Right atrium auricular region (tissue), 2 donors: ENCODE measurements around the gene RPAIN. TPM values are rescaled to one million over a fixed set of nuclear protein-coding genes. Genes with fewer than 3 reads are reported as not detected.

Experiments
- DNase-seq: peaks from one replicate; pipeline ENCODE4 v3.0.0-alpha.2; 2019; ENCODE audit warnings: low spot score
- H3K27ac ChIP-seq, 2 donors: fragments of 200-600 bp; sonication (generic); 1 replicate in 1 of 2; 2 replicates in 1 of 2; pipeline ENCODE4 v1.5.1; 2016 to 2019
- H3K27me3 ChIP-seq, 2 donors: fragments of 200-600 bp; sonication (generic); one replicate each; pipeline versions ENCODE4 v1.5.1 to v1.6.0; 2017 to 2019
- H3K36me3 ChIP-seq: fragments of 200-600 bp; sonication (generic); one replicate; pipeline ENCODE4 v1.5.1; 2016
- H3K4me1 ChIP-seq, 2 donors: fragments of 200-600 bp; sonication (generic); one replicate each; pipeline versions ENCODE4 v1.5.1 to v1.6.0; 2017 to 2019
- H3K4me3 ChIP-seq, 2 donors: fragments of 200-600 bp; sonication (generic); 1 replicate in 1 of 2; 2 replicates in 1 of 2; pipeline ENCODE4 v1.5.1; 2017 to 2019; ENCODE audit warnings: mild to moderate bottlenecking in 1 of 2, moderate library complexity in 1 of 2
- H3K9me3 ChIP-seq, 2 donors: fragments of 200-600 bp; sonication (generic); one replicate each; pipeline ENCODE4 v1.5.1; 2019
- total RNA-seq, 2 donors: library from RNA; depleted of rRNA; stranded (reverse); fragments of >200 nt; gene quantifications; one replicate each; pipeline ENCODE4 v1.1.0, GENCODE V29; 2016
- TF ChIP-seq, protein P1 (sequence below), 2 donors: fragments of 200-600 bp; sonication (generic); IDR thresholded peaks; one replicate each; pipeline ENCODE4 v1.5.1; 2019; ENCODE audit warnings: antibody characterized with exemption in 2 of 2

The RPAIN gene
- total RNA-seq, 2 donors from 2014 or later, result 31.4 to 40.7 TPM

DNA sequence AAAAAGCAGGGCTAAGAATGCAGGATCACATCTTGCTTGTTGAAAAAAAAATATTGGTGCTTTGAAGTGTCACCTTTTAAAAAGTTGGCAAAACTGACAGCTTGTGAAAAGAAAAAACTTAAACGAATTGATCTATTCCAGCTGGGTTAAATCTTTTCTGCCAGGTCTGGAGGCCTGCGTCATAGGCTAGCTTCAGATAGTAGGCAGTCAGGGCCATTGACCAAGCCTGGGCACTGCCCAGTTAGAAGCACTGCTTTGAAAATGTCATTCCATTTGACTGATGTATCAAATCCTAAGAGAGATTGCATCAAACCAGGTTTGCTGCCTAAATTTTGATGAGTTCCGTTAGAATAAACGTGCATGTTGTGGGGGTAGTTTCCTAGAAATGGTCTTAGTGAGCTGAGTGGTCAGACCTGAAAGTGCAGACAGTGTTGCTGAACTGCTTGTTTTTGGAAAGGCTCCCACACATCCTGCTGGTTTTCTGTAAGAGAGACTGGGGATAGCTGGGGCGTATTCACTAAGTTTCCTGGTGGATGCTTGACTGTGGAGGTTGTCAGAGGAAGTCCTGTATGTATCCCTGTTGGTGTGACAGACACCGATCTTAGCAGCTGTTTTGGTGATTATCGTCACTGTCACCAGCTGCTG is 39.4 kb upstream of the RPAIN start:
- Histone ChIP-seq H3K27ac (no peak overlapping the region), H3K36me3 (peaks cover 97% of the 10 kb centered on the region), H3K4me3 (no peak overlapping the region), H3K4me1 (no peaks in the 10 kb centered on the region), H3K27me3 (no peaks in the 10 kb centered on the region), H3K9me3 (no peaks in the 10 kb centered on the region)
- TF ChIP-seq, protein P1, sequence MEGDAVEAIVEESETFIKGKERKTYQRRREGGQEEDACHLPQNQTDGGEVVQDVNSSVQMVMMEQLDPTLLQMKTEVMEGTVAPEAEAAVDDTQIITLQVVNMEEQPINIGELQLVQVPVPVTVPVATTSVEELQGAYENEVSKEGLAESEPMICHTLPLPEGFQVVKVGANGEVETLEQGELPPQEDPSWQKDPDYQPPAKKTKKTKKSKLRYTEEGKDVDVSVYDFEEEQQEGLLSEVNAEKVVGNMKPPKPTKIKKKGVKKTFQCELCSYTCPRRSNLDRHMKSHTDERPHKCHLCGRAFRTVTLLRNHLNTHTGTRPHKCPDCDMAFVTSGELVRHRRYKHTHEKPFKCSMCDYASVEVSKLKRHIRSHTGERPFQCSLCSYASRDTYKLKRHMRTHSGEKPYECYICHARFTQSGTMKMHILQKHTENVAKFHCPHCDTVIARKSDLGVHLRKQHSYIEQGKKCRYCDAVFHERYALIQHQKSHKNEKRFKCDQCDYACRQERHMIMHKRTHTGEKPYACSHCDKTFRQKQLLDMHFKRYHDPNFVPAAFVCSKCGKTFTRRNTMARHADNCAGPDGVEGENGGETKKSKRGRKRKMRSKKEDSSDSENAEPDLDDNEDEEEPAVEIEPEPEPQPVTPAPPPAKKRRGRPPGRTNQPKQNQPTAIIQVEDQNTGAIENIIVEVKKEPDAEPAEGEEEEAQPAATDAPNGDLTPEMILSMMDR (IDR thresholded peaks at IDR 0.05), result no peak
- DNase-seq, result no peak

DNA sequence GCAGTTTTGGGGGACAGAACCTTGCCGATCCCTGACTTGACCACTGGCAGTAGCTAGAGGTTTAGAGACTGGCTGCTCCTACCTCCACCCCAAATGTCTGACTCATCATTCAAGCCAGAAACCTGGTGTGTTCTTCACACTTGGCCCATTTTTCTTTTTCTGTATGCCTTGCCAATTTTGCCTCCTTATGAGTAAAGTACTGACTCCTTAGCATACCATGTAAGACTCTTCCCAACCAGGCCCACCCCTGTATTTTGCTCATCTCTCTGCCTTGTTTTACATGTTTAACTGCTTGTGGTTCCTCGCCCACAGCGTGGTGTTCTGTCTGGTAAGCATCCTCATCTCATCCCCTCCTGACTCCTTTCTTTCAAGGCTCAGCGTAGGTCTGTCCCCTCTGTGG is 38.4 kb upstream of the RPAIN start:
- peaks cover 97% of the 10 kb centered on the region for H3K36me3 ChIP-seq
- TF ChIP-seq, protein P1 (IDR thresholded peaks at IDR 0.05), result no peak
- H3K27ac ChIP-seq, result no peak overlapping the region
- H3K4me1 ChIP-seq, result no peaks in the 10 kb centered on the region
- H3K27me3 ChIP-seq, result no peaks in the 10 kb centered on the region
- H3K4me3 ChIP-seq, result no peak overlapping the region
- no peak for DNase-seq
- H3K9me3 ChIP-seq, result no peaks in the 10 kb centered on the region

DNA sequence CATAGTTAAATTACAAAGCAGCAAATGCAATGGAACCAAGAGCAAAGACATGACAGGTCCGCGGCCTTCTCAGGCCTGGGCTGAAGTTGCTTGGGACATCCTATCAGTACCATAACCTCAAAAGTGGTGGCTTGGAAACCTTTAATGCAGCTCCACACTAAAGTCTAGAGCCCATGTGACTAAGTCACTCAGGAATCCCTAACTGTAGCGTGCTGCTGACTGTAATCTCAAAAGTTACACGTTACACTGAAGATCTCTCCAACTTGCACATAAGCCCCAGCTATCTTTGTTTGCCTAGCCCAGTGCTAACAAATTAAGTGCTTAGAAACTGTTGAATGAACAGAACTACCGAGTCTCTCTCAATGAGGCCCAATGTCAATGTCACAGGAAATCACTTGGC is 28.3 kb upstream of the RPAIN start:
- H3K27ac ChIP-seq, result no peak overlapping the region
- no peaks in the 10 kb centered on the region for H3K27me3 ChIP-seq
- TF ChIP-seq, protein P1 (IDR thresholded peaks at IDR 0.05), result no peak
- no peaks in the 10 kb centered on the region for H3K9me3 ChIP-seq
- H3K4me1 ChIP-seq, result no peaks in the 10 kb centered on the region
- H3K4me3 ChIP-seq, result no peak overlapping the region
- DNase-seq, result no peak
- H3K36me3 ChIP-seq, result peaks cover 73% of the 10 kb centered on the region

DNA sequence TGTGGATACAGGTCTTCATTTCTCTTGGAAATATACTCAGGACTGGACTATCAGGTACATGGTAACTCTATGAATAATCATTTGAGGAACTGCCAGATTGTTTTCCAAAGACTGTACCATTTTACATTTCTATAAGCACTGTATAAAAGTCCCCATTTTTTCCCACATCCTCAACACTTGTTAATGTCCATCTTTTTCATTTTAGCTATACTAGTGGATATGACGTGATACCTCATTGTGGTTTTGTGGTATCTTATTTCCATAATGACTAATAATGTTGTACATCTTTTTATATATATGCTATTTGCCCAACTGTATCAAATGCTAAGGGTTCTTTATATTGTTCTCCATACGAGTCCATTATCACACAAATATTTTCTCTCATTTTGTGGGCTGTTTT is 23.4 kb upstream of the RPAIN start:
- no peaks in the 10 kb centered on the region for H3K9me3 ChIP-seq
- H3K4me3 ChIP-seq, result no peak overlapping the region
- H3K27ac ChIP-seq, result no peak overlapping the region
- no peaks in the 10 kb centered on the region for H3K4me1 ChIP-seq
- no peaks in the 10 kb centered on the region for H3K27me3 ChIP-seq
- DNase-seq, result no peak
- TF ChIP-seq, protein P1 (IDR thresholded peaks at IDR 0.05), result no peak
- peaks cover 74% of the 10 kb centered on the region for H3K36me3 ChIP-seq

DNA sequence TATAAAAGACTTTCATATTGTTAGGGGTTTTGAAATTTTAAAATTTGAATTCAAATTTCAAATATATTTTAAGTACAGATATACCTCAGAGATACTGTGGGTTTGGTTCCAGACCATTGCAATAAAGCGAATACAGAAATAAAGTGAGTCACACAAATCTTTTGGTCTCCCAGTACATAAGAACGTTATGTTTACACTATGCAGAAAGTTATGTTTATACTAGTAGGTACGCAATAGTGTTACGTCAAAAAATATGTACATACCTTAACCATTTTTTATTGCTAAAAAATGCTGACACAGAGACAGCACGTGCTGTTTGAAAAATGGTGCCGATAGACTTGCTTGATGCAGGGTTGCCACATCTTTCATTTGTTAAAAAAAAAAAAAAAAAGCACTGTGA is 20.2 kb upstream of the RPAIN start:
- TF ChIP-seq, protein P1 (IDR thresholded peaks at IDR 0.05), result no peak
- DNase-seq, result no peak
- peaks cover 75% of the 10 kb centered on the region for H3K36me3 ChIP-seq
- no peak overlapping the region for H3K4me3 ChIP-seq
- no peaks in the 10 kb centered on the region for H3K4me1 ChIP-seq
- H3K27ac ChIP-seq, result no peak overlapping the region
- no peaks in the 10 kb centered on the region for H3K9me3 ChIP-seq
- H3K27me3 ChIP-seq, result no peaks in the 10 kb centered on the region

DNA sequence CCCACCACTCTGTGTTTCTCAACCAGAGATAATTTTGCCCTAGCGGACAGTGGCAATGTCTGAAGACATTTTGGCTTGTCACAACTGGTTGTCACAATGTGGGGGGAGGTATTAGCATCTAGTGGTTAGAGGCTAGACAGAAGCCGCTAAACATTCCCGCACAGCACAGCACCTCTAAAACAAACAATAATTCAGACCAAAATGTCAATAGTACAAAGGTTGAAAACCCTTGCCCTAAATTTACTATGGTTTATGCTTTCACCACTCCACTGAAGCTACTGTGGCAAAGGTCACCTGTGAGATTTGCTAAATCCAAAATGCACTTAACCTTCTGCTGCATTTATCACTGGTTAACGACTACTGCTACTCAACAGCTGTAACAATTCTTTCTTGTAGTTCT is 14.6 kb upstream of the RPAIN start:
- Histone ChIP-seq H3K36me3 (peaks cover 79% of the 10 kb centered on the region), H3K4me1 (no peaks in the 10 kb centered on the region), H3K9me3 (no peaks in the 10 kb centered on the region), H3K27ac (no peak overlapping the region), H3K4me3 (no peak overlapping the region), H3K27me3 (no peaks in the 10 kb centered on the region)
- TF ChIP-seq, protein P1 (IDR thresholded peaks at IDR 0.05), result no peak
- DNase-seq, result no peak
